MCF 10A (cell line): ENCODE results near the gene XIRP1. TPM values are rescaled to one million over a fixed set of nuclear protein-coding genes. Genes with fewer than 3 reads are reported as not detected.

Experiments
- BruUV-seq: library from RNA; stranded (reverse); fragments of 400-500 nt; replicated peaks from 2 replicates; lab custom pipeline; 2021; lab: Mats Ljungman, UMichigan
- CTCF ChIA-PET: fragments of 300-600 bp; sonication (Branson Sonifier 250); formaldehyde crosslinking; extraction: SDS; loops from one replicate; lab custom pipeline; 2021; ENCODE audit warnings: antibody characterized with exemption, inconsistent platforms; lab: Yijun Ruan, JAX
- POLR2A ChIA-PET: fragments of 300-600, 350-650 bp; sonication (Branson Sonifier 250); formaldehyde crosslinking; extraction: SDS; loops from one replicate; lab custom pipeline; 2020; ENCODE audit warnings: antibody characterized with exemption, inconsistent platforms; lab: Yijun Ruan, JAX
- DNase-seq: peaks from one replicate; pipeline ENCODE4 v3.0.0-alpha.2; 2018; ENCODE audit not compliant: unreplicated experiment
- H3K27ac Mint-ChIP-seq: one replicate; pipeline ENCODE4 v1.8.0; 2022; ENCODE audit warnings: mild to moderate bottlenecking, low read depth, mixed read lengths; ENCODE audit not compliant: unreplicated experiment
- H3K27me3 Mint-ChIP-seq: one replicate; pipeline ENCODE4 v1.8.0; 2022; ENCODE audit warnings: mixed read lengths; ENCODE audit not compliant: insufficient read depth, unreplicated experiment
- H3K36me3 Mint-ChIP-seq: one replicate; pipeline ENCODE4 v1.8.0; 2022; ENCODE audit warnings: mild to moderate bottlenecking, moderate library complexity, mixed read lengths; ENCODE audit not compliant: insufficient read depth, unreplicated experiment
- H3K4me1 Mint-ChIP-seq: one replicate; pipeline ENCODE4 v1.8.0; 2022; ENCODE audit warnings: mixed read lengths; ENCODE audit not compliant: insufficient read depth, unreplicated experiment
- H3K4me3 Mint-ChIP-seq: one replicate; pipeline ENCODE4 v1.8.0; 2022; ENCODE audit warnings: mild to moderate bottlenecking, moderate library complexity, mixed read lengths; ENCODE audit not compliant: unreplicated experiment
- H3K9me3 Mint-ChIP-seq: one replicate; pipeline ENCODE4 v1.8.0; 2022; ENCODE audit warnings: mixed read lengths; ENCODE audit not compliant: unreplicated experiment
- CTCF ChIP-seq: fragments of 200-600 bp; IDR thresholded peaks from one replicate; pipeline ENCODE4 v1.8.0; 2022; ENCODE audit warnings: antibody characterized with exemption, mild to moderate bottlenecking; ENCODE audit not compliant: unreplicated experiment
- intact Hi-C: fragments of 100-400 bp; cut with micrococcal nuclease; formaldehyde crosslinking; loops from 2 replicates; pipeline ENCODE4 v1.14.1; 2022
- total RNA-seq: library from RNA; stranded (reverse); gene quantifications from 2 replicates; pipeline ENCODE4 v1.2.3, GENCODE V29; 2022

The XIRP1 gene
- total RNA-seq, 1 experiment from 2014 or later, result not detected

GRCh38 chr3:39140341-39140971 lies 51.9 kb downstream of the XIRP1 start:
- ChIA-PET CTCF (interaction anchor here (0.6 to 2.2 kb wide), 8 partner anchors 14 to 151 kb away, joined by 3 to 9 read pairs (median 6); partner anchors contain the start of genes GORASP1 and TTC21A), POLR2A (interaction anchor here (0.5 to 2.0 kb wide), 8 partner anchors 10 to 148 kb away, joined by 3 to 8 read pairs (median 3); no protein-coding TSS in a partner anchor)
- intact Hi-C loops, result no loop called here
- Mint-ChIP-seq H3K36me3 (peaks cover 32% of the 10 kb centered on the region), H3K27ac (peak overlapping the region; percentile 59), H3K4me1 (peaks cover 17% of the 10 kb centered on the region), H3K4me3 (no peak overlapping the region), H3K9me3 (no peaks in the 10 kb centered on the region), H3K27me3 (no peaks in the 10 kb centered on the region)
- BruUV-seq, result no TSS peak
- DNase-seq, result no peak
- TF ChIP-seq CTCF, result no peak

- DNase-seq, result no peak
- H3K4me1 Mint-ChIP-seq, result peaks cover 17% of the 10 kb centered on the region
- H3K27me3 Mint-ChIP-seq, result no peaks in the 10 kb centered on the region
- no peak for TF ChIP-seq CTCF
- POLR2A ChIA-PET, result interaction anchor here (0.7 kb wide), 1 partner anchor 32 kb away, joined by 3 read pairs; no protein-coding TSS in a partner anchor
- no peak overlapping the region for H3K4me3 Mint-ChIP-seq
- intact Hi-C loops, result no loop called here
- H3K27ac Mint-ChIP-seq, result no peak overlapping the region
- CTCF ChIA-PET, result interaction anchor here (0.7 to 2.1 kb wide), 5 partner anchors 11 to 152 kb away, joined by 3 to 7 read pairs (median 5); no protein-coding TSS in a partner anchor
- no TSS peak for BruUV-seq
- H3K36me3 Mint-ChIP-seq, result peaks cover 22% of the 10 kb centered on the region
- H3K9me3 Mint-ChIP-seq, result no peaks in the 10 kb centered on the region
Observed at GRCh38 chr3:39139442-39139841, 53.0 kb downstream of the XIRP1 start.

GRCh38 chr3:39138804-39139415 lies 53.5 kb downstream of the XIRP1 start:
- H3K4me1 Mint-ChIP-seq, result peaks cover 17% of the 10 kb centered on the region
- intact Hi-C loops, result no loop called here
- H3K9me3 Mint-ChIP-seq, result no peaks in the 10 kb centered on the region
- H3K36me3 Mint-ChIP-seq, result peaks cover 16% of the 10 kb centered on the region
- H3K27me3 Mint-ChIP-seq, result no peaks in the 10 kb centered on the region
- H3K27ac Mint-ChIP-seq, result no peak overlapping the region
- ChIA-PET POLR2A (interaction anchor here (0.6 kb wide), 1 partner anchor 39 kb away, joined by 3 read pairs; no protein-coding TSS in a partner anchor), CTCF (interaction anchor here (0.7 to 1.3 kb wide), 4 partner anchors 12 to 153 kb away, joined by 3 to 7 read pairs (median 4); no protein-coding TSS in a partner anchor)
- DNase-seq, result no peak
- no TSS peak for BruUV-seq
- H3K4me3 Mint-ChIP-seq, result no peak overlapping the region
- no peak for TF ChIP-seq CTCF
